ENCODE data around the gene MYO7A.

MYO7A gene

DNA sequence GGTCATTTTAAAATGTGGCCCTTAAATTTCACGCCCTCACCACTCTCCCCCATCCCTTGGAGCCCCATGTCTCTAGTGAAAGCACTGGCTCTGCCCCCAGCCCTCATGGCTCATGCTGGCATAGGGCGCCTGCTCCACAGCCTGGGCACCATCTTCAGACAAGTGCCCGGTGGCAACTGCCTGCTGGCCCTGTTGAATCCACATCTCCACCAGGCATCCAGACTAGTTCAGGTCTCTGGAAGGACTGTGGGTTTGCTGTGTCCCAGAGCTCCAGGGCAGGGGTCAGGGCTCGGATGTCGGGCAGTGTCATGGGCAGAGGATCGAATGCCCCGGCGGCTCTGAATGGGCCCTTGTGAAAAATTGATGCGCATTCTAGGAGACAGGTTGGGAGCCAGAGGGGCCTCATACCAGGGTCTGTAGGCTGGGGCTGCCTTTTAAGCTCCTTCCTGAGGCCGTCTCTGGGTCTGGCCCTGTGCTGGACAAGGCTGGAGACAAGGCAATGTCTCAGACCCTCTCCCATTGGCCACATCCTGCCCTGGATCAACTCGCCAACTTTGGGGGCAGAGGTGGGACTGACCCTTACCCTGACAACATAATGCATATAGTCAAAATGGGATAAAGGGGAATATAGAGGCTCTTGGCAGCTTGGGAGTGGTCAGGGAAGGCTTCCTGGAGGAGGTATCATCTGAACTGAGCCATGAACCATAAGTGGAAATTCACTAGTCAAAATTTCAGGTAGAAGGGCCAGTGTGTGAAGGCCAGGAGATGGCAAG is 1.2 kb downstream of the MYO7A start:
- DNase-seq: no peak

DNA sequence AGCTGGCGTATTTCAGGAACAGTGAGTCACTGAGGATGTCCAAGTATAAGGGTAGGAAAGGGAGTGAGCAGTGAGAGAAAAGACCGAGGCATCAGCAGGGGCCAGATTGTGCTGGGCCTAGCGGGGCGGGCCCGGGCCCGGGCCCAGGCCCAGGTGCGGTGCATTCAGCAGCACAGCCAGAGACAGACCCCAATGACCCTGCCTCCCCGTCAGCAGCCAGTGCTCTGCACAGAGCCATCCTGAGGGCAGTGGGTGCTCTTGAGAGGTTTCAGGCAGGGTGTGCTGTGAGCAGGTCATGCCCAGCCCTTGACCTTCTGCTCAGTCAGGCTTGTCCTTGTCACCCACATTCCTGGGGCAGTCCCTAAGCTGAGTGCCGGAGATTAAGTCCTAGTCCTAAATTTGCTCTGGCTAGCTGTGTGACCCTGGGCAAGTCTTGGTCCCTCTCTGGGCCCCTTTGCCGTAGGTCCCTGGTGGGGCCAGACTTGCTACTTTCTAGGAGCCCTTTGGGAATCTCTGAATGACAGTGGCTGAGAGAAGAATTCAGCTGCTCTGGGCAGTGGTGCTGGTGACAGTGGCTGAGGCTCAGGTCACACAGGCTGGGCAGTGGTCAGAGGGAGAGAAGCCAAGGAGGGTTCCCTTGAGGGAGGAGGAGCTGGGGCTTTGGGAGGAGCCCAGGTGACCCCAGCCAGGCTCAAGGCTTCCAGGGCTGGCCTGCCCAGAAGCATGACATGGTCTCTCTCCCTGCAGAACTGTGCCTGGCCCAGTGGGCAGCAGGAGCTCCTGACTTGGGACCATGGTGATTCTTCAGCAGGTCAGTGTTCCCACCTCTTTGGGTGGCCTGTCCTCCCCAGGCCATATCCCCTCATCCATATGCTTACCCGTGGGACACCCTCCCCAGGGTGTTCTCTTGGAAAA is 2.1 kb downstream of the MYO7A start:
- DNase-seq: no peak

DNA sequence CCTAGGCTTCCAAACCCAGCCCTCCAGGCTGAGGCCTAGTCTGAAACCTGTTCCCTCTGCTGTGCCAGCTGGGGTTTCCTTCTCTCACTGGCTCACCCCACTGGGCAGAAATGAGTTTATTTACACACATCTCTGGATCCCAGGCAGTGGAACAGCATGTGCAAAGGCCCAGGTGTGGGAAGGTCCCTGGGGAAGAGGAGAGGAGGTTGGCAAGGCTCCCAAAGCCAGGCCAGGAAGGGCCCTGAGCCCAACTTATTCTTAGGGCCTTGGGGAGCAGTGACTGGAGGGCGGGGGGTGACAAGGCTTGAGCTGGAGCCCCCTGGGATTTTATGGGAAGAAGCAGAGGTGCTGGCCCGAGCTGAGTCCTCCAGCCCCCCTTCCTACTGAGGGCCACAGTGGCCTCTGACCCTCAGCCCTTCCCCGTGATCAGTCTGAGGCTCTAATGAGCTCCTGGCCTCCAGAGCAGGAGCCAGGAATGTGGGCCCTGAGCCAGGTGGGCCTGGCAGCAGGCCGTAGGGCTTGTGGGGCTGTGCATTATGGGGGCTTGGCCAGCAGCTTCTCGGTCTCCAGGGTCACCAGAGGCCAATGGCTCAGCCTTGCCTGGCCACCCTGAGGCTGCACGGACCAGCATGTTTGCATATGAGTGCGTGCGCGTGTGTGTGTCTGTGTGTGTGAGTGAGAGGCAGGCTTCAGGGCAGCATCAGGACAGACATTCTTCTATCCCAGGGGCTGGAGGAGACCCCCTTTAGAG is 2.9 kb downstream of the MYO7A start:
- peak; percentile 15 for DNase-seq

DNA sequence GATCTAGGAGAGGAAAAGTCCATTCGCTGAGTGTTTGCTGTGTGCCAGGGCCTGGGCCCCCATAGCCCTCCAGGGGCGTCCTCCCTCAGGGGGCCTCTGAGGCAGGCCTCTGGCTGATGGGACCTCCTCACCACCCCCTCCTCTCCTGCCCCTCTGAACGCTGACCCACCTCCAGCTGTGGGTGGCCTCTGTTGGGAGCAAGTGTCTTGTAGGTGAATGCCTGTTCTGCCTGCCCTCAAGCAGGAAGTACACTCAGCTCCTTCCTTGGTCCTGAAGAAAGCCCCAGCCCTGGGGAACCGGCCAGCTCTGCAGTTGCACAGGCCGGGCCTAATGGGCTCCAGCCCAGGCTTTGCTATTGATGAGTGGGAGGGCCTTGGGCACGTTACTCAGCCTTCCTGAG is 3.5 kb downstream of the MYO7A start:
- DNase-seq: no peak

DNA sequence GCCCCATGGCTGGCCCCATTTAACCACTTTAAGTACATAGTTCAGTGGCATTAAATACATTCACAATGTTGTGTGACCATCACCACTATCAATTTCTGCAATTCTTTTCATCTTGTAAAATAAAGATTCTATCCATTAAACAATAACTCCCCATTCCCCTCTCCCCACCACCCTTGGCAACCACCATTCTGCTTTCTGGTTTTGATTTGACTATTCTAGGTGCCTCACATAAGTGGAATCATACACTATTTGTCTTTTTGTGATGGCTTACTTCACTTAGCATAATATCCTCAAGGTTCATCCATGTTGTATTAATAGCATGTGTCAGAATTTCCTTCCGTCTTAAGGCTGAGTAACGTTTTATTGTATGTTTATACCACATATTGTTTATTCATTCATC is 7.0 kb downstream of the MYO7A start:
- DNase-seq: no peak

DNA sequence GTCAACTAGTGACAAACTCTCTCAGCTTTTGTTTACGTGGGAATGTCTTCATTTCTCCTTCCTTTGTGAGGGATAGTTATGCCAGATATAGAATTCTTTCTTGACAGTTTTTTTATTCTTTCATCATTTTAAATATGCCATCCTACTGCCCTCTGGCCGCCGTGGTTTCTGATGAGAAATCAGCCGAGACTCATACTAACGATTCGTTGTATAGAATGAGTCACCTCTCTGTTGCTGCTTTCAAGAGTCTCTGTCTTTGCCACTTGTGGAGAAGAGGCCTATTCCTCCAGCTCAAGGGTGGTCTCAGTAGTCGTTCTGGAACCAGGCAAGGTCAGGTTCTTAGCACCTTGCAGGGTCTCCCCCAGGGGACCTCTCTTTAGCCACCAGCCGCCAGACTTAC is 8.0 kb downstream of the MYO7A start:
- DNase-seq: no peak

DNA sequence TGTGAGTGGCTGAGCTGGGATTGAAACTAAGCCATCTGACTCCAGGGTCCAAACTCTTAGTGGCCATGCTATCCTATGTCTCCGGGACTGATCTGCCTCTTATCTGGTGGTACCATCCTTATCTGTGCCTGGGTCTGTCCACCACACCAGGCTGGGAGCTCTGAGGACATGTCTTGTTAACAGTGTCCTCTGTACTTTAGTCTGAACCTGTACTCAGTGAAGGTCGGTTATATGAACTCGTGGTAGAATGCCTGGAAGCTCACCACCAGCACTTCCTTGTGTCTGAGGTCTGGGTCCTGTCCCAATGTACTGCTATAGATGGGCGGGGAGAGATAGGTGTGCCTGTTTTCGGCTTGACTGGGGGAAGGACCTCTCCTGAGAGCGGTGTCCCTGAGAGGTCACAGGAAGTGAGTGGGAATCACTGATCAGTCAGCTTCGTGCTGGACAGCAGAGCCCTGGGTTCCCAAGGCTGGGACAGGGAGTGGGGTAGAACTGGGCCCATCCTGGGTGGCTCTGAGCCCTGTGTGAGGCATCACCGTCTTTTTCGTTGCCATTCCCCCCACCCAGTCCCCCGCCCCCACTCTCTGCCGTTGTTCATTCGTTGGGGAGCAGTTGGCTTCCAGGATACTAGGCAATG is 8.9 kb downstream of the MYO7A start:
- no peak for DNase-seq

DNA sequence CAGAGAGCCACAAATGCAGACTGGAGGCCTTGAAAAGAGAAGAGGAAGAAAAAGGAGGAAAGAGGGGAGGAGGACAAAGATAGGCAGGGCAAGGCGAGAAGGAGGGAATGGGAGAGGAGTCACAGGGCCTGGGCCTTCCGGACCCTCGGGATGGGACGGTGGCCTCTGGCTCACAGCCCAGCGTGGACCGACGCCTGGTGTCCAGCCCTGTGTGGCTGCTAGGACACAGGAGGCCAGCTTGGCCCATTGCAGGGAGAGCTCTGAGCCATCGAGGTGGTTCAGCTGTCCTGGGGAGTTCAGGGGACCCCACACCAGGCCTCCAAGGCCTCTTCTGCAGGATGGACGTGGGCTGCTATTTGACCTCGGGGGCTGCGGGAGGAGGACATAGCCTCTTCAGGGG is 9.4 kb downstream of the MYO7A start:
- no peak for DNase-seq

DNA sequence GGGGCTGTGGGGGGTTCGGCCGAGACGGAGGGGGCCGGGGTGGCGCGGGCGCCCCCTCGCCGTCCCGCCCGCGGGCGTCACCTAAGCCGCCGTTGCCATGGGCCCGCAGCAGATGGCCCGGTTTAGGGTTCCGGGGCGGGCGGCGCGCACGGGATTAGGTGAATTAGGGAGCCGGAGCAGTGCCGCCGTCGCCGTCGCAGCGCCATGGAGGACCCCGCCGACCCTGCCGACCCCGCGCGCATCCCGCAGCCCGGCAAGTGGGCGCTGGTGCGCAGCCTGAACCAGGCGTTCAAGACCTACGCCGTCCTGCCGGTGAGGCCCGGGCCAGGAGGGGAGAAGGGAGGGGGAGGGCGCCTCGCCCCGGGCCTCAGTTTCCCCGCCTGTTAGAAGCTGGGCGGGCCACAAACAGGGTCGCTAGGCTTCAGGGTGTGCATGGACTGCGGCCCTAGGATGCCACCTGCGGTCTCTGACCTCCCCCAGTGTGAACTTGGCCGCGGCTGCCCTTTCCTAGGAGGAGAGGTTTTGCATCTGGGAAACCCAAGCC is 10.1 kb downstream of the MYO7A start:
- DNase-seq: no peak

DNA sequence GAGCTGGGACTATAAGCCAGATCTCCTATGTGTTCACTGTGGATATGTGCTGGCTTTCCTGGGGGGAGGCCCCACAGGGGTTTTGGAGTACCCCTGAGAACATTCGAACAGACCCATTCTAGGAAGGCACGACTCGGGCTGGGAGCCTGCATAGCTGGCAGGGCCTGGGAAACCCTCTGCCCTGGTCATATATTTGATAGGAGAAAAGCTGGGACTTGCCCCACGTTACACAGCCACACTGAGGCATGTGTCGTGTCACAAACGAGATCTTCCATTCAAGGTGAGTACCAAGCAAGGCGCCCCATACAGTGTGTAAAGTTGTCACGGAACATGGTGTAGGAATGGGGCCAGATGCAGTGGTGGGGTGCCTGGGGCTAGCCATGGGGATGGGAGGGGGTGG is 11.2 kb downstream of the MYO7A start:
- no peak for DNase-seq

DNA sequence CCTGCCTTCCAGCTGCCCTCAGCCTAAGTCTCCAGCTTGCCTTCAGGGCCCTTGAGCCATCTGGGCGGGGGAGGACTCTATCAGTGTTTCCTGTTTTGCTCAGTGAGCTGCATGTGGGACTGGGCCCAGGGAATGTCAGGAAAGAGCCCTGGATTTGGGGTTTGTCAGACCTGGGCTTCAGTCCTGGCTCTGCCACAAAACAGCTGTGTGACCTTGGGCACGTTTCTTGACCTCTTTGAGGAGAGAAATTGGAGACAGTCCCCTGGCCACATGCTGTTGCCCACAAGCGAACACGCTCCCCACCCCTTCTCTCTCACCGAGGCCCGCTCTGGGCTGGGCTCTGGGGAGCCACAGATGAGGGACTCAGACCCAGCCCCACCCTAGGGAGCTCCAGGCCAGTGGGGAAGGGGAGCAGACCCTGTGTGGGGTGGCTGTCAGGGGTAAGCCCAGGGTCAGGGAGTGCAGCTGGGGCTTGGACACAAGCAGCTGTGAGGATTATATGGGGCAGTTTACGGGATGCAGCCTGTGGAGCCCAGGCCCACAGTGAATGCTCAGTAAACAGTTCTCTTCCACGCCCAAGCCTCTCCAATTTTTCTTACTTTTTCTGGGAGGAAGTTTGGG is 12.3 kb downstream of the MYO7A start:
- DNase-seq: no peak

DNA sequence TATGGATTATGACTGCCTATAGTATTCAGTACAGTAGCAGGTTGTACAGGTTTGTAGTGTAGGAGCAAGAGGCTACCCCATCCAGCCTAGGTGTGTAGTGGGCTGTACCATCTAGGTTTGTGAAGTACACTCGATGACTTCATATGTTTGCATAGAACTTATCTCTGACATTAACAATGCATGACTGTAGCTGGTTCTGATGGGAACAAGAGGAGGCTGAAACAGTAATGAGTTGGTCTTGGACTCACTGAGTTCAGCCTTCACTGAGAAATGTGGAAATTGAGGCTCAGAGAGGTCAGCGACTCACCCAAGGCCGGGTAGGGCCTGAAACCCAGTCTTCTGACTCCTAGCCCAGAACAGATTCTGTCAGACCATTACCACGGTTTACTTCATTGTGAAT is 13.0 kb downstream of the MYO7A start:
- no peak for DNase-seq

DNA sequence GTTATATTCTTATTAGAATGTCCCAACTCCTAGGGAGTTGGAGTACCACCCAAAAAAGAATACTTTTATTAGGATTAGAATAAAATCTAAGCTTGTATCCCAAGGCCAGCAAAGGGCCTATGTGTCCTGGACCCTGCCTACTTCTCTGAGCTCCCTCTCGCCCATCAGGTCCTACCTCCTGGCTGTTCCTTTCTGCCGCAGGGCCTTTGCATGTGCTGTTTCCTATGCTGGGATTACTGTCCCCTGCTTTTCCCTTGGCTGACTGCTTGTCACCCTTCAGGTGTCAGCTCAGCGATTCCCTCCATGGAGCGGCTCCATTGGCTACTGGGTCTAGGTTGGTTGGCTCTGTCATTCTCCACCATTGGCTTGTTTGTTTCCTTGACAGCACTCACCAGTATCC is 13.4 kb downstream of the MYO7A start:
- no peak for DNase-seq

DNA sequence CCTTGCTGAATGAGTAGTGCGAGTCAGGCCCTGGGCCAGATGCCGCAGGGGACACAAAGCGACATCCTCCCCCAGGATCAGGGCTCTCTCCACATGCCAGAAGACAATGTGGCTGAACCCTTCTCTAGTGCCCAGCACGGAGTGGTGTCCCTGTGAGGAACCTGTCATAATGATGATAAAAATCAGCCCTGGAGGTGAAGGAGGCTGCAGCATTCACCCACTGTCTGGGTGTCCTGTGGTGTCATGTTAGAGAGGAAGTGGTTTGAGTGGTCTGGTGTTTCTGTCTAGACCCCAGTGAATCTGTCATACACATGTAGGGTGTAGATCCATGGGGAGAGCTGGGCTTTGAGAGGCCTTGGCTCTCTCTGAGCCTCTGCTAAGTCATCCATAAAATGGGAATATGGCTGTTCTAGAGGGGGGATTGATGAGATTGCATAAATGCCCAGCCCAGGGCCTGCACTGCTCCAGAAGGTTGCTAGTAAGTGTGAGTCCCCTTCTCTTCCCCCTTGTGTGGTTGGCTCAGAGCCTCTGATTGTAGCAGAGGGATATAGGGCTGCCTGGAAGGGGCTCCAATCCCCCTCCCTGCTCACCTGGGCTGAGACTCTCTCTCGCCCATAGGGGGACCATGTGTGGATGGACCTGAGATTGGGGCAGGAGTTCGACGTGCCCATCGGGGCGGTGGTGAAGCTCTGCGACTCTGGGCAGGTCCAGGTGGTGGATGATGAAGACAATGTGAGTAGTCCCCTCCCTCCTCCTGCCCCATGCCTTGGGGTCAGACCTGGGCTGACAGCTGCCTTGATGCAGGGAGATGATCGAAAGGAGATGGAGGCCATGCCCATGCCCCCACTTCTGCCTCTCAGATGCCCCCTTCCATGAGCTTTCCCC is 14.3 kb downstream of the MYO7A start:
- no peak for DNase-seq

DNA sequence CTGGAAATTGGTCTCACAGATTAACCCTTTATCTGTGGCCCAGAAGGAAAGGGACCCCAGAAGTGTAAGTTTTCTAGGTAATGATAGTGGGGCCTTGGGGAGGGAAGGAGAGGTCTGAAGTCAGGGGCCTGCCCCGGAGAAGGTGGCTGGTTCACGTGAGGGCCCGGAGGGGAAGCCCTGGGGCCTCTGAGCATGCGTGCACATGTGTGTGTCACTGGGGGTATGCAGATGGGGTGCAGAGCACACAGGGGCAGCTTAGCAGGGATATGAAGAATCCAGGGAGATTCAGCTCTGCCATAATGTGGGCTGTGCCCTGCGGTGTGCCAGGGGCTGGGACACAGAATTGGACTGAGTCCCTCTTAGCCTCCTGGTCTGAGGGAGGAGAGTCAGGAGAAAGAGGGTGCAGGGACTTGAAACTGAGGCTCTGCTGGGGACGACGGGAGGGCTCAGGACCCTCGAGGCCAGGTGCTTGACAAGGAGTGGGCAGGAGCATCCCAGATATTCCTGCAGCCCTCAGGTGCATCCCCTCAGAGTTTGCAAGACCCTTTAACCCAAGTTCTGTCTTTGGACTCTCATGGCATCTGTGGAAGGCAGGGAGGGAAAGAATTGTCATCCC is 15.5 kb downstream of the MYO7A start:
- no peak for DNase-seq

DNA sequence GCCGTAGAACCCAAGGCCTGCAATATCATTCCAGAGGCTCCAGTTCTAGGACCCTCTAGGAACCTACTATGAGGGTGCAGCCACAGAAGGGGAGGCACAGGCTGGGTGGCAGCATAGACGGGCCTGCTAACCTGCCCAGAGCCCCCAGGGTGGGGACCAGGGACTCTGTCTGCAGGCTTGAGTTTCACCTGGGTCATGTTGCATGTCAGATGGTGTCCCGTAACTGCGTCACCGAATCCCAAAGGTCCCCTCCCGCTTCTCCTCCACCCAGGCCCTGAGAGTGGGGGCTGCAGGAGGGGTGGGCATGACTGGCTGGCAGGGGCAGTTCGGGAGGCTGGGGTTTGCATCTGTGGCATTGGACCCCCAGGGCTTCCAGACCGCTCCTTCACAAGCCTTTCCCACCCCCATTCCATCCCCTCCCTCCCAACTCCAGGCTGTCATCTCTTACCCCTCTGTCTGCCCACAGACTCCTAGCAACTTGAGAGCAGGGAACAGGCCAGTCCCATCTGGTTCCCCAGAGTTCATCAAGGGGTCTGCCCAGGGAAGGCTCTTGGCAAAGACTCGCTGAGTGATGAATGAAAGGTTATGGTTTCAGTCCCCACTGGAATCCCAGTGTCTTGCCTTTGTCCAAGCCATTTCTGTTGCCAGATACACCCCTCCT is 16.3 kb downstream of the MYO7A start:
- DNase-seq: peak; percentile 71

DNA sequence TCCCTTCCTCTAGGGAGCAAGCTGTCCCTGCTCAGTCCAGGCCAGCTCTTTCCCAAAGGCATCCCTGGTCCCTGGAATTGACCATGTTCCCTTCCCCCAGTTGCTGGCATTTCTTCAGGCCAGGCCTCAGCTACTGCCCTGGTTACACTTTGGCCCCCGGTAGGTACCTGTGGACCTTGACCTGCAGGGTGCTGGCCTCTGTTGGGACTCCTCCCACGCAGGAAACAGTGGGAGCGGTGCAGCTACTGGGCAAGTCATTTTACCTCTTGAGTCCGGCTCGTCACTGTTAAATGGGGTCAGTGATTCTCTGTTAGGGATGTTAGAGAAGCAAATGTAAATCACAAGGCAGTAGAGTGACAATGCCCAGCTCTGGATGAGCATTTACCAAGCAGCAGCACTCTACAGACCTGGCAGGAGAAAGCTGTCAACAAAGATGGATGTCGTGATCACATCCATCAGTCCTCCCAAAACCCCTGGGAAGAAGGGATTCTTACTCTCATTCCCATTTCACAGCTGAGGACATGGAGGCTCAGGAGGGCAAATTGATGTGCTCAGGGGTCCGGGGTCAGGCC is 16.9 kb downstream of the MYO7A start:
- no peak for DNase-seq

DNA sequence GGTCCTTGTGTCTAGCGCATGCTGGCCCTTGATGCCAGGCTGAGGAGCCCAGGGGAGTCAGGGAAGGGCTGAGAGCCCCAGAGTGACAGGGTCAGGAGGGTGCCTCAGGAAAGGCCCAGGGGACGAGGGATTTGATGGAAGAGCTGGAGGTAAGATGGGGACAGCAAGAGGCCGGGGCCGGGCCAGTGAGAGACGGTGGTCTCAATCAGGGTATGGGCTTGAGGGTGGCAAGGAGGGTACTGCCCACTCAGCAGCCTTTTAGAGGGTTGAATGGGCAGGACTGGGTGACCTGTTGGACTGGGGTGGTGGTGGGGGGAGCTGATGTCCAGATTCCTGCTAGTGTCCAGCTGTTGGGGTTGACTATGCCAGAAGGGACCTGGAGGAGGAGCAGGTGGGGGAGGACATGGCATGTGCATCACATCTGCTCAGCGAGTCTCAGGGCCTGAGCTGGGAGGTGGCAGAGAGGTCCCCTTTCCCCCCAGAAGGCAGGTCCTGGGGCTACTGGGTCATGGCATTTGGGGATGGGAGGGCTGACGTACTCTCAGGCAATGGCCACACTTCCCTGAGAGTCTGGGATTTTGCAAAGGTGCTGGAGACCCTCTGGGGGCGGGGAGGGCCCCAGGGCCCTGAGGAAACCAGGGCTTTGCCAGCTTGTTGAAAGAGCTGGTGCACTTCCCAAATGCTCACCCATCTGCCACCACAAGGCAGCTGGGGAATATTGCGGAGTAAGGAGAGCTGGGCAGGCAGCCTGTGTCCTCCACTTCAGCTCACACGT is 18.4 kb downstream of the MYO7A start:
- peak; percentile 77 for DNase-seq

DNA sequence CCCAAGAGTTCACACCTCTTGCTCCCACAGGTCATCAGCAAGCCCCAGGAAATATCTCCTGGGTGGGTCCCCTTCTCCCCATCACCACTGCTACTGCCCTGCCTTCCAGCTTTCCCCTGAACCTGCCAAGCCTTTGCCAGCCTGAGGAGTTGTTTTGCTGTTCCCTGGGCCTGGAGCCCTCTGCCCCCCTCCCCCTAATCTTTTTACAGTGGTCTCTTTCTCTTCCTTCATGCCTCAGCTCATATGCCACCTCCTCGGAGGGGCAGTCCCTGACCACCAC is 18.9 kb downstream of the MYO7A start:
- no peak for DNase-seq

Measured in NCI-H2171 treated with DMSO at 0.1 percent for 48 hours (cell line).